HG03521 (cell line): Measurements from ENCODE around the gene GGNBP2.

ENCODE experiments used
- ATAC-seq: cut with Tn5 transposase; IDR thresholded peaks from one replicate; pipeline ENCODE4 v1.9.1; 2021; ENCODE audit warnings: mild to moderate bottlenecking, moderate library complexity; ENCODE audit not compliant: unreplicated experiment

Gene GGNBP2

DNA sequence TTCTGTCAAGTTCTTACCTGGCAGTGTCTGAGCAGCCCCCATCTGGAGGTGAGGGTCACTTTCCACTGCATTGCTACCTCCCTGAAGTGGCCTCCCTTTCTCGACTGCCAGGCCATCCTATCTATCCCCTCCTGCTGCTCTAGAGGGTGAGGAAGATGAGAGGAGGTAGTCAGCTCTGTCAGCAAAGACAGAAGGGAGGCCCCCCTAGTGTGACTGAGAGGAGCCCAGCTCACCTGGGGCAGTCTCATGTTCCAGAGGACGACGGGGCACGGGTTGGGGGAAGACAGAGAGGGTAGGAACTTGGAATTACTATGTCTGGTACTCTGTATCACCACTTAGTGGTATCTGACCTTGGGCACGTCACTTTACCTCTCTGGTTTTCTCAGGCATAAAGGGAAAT is 32.1 kb upstream of the GGNBP2 start:
- ATAC-seq = no peak

DNA sequence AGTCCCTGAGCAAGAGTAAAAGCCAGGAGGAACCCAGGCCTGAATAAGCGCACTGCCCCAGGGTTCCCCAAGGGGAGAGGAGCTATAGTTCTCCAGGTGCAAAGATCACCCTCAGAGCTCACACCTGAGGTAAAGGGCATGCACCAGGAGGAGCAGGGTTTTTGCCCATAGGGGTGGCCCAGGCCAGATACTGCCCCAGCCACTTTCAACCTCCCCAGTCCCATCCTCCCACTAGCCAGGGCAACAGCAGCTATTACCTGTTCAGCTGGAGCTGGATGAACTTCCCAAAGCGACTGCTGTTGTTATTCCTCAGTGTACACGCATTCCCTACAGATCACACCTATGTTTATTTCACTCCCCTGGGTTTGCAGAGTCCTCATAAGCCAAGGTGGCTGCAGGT is 29.9 kb upstream of the GGNBP2 start:
- no peak for ATAC-seq

DNA sequence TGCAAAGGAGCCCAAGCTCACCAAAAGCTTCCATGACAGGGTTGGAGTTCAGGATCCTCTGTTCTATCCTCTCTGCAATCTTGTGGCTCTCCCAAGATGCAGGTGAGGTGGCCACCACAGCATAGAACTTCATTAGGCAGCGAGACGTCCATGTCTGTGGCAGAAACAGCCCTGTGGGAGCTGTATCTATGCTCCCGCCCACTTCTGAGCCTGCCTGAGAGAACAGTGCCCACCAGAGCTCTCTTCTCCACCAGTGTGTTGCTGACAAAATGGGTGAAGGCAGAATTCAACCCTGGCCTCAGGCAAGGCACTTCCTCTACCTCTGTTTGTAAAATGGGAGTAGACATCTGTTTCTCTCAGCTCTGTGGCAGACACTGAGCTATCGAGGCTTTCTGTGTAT is 28.9 kb upstream of the GGNBP2 start:
- ATAC-seq = no peak

DNA sequence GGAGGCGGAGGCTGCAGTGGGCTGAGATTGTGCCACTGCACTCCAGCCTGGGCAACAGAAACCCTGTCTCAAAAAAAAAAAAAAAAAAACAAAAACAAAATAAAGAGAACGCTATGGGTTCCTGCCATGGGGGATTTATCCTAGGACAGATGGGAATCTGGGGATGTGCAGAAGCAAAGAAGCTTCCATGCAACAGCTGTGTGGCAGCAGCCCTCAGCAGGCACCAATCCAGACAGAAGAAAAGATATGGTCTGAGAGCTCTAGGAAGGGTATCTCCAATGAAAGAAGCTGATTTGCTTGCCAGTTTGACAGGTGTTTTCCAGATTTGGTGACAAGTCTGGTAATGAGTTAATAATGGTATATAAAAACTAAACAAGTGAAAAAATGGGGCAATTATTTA is 21.6 kb upstream of the GGNBP2 start:
- no peak for ATAC-seq

DNA sequence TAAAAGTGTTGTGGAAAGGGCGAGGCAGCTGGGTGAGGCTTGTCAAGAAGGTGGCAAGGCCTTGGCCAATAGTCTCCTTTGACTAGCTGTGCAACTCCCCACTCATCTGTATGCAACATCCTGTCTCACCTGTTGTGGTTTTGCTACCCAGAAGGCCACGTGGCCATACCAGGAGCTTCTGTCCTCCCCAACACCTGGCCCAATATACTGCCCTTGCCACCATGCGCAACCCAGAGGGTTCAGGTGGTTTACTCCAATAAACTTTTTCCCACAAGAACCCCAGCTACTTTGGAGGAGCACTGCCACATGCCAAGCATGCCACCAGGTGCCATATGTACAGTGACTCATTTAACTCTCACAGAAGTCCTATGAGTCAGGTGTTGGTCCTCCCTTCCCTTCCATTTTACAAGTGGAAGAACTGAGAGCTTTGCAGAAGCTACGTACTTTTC is 20.3 kb upstream of the GGNBP2 start:
- ATAC-seq = no peak

DNA sequence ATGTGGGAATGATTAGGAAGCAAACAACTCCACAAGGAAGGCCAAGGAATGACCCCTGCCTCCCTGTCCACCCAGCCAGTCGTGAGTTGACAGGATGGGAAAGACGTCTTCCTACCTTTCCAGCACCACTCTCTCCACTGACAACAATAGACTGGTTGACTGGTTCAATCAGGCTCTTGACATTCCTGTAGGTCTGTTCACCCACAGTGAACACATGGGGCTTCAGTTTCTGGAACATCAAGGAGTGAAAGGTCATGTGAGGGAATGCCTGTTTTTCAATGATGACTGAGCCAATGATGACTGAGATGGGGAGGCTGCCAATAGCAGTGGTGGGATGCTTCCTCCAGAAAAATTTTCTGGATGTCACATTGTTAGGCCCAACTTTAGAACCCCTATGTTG is 19.6 kb upstream of the GGNBP2 start:
- ATAC-seq = no peak

DNA sequence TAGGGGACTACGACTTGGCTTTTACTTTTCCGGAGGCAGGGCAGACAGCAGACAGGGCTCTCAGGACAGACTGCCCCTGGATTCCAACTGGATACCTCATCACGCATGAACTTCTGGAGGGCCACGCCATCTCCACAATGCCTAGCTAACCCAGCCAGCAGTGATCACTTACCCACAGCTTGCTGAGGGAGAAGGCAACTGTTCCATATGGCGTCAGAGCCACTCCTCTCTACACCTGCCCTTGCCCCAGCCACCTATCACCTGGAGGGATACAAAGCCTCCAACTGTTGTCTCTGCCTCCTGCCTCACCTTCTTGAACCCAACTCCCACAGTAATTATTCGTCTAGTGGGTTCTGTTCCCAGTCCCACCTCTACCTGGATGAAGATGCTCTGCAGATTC is 18.8 kb upstream of the GGNBP2 start:
- no peak for ATAC-seq

DNA sequence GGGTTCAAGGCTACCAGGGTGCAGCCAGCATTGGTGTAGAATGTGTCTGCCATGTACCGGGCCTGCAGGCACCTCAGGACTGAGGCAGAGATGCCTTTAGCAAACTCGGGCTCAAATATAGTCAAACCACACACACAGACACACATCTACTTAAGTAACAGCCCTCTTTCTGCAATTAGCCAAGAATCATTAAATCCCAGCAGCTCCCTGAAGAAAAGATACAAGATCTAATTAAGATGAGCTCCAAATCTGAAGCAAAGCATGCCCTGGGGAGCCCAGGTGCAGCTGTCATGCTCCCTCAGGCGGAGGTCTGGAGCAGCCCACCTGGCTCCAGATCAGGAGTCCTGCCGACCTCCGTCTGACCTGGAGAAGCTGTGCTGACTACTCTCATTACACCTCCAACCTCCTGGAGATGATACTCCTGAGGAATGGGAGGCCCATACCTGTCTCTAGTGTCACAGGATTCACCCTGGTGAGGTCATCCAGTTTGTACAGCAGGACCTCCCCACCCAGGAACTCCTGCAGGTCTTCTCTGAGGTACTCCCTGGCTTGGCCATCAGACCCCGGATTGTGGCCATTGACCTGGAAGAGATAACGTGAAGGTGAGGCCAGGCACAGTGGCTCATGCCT is 17.0 kb upstream of the GGNBP2 start:
- ATAC-seq = no peak

DNA sequence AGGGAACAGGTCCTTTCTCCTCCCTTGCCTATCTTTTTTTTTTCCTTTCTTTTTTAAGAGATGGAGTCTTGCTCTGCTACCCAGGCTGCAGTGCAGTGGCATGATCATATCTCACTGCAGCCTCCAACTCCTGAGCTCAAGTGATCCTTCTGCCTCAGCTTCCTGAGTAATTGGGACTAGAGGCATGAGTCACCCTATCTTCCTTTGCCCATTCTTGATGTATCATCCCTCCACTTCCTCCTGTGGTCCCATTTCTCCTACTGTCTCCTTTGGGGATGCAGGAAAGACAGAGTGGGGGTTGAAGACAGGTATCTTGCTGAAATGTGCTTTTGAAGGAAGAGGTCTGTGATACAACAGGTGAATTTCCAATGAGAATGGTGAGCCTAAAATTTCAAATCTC is 15.6 kb upstream of the GGNBP2 start:
- ATAC-seq = no peak

DNA sequence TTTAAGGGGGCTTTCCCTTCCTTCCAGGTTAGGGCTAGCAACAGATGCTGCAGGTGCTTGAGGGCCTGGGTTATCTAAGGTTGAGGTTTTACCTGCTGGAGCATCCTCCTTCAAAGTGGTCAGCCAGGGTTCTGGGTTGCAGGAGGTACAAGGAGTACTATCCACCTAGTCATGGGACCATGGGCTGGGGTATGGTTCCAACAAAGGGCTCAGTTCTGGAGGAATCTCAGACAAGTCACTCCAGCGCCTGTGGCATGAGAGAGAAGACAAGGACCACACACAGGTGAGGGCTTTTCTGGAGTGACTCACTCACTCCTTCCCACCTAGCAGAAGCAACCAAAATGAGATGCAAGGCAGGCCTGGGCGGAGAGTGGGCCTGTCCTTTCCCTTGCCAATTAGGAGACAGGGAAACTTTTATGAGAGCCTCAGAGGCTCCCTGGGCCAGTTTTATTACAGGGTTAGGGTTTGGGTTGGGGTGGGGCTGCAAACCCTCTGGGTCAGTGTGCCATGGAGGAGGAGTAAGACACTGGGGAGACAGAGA is 12.2 kb upstream of the GGNBP2 start:
- ATAC-seq = no peak

DNA sequence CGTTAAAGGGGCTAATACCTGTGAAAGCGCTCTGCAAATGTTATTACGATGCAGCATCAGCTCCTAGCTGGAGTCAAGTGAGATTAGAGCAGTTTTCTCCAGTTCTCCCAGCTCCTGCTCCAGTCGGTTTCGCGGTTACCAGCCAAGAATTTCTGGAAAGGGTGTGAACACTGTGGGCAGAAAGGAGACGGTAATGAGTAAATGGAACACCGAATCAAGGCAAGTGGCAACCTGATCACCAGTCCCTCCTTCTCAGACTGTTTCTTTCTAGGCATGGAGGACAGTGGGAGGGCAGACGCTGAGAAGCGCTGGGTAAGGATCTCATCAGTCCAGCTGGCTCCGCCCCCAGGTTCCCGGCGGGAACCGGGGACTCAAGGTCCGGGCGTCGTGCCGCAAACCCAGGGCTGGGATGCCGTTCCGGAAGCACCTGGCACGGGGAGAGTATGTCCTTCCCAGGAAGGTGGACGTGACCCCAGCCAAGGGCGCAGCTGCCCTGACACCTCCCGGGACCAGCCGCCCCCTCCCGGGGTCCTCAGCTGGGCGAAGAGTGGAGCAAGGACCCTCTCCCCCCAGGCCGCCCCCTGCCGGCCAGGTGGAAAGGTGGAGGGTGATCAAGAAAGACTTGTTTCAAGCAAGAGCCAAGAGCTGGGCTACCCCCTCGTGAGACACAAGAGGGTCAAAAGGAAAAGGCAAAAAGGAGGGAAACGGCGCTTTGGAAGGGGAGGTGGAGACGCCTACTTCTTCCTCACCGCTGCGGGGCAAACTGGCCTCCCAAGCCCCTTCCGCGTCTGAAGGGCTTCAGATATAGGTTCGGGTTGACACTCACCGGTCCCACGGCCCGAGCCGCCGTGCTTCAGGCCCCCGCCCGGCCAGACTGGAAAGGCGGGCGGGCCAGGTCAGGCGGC is 10.5 kb upstream of the GGNBP2 start:
- ATAC-seq = peak; percentile 13

DNA sequence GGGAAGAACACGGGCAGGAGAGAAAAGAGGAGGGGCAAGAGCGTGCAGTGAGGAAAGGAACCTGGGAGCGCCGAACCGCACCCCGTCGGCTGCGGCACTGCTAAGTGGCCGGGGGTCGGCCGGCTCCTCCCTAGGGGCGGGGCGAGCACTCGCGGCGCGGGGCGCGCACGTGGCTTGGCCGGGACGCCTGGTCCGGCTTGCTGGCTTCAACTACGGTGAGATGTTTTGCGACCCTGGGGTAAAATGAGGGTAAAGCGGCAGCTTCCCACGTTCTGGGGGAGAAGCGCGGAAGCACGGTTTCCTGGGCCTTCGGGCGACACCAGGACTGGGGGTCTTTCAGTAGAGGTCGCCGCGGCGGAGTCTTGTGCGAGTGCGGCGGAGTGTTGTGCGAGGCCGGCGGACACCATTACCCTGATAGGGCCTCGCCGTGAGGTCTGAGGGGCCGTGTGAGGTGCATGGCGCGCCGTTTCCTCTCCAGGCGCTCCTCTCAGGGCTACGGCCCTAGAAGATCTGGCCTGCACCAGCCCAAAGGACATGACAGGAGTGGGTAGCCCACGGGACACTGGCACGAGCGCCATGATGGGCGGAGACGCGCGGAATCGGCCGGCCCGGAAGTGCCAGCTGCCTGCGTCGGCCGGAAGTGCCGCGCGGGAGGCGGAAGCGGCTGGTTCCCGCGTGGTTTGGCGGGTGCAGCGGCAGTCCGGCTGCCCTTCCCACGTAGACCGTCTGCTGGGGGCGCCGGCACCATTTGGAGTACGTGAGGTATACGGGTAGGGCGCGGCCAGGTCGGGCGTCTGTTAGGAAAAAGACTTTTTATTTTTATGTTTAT is 9.7 kb upstream of the GGNBP2 start, which contains the start of the genes MYO19 and PIGW:
TSS of gene MYO19 (minus strand) at position 29 of the 829 bp plus-strand sequence. CDS start 2,330 bp downstream, outside the sequence.
TSS of gene PIGW (plus strand) at position 148 of the 829 bp plus-strand sequence. CDS start 2,115 bp downstream, outside the sequence.
- ATAC-seq = peak; percentile 79

DNA sequence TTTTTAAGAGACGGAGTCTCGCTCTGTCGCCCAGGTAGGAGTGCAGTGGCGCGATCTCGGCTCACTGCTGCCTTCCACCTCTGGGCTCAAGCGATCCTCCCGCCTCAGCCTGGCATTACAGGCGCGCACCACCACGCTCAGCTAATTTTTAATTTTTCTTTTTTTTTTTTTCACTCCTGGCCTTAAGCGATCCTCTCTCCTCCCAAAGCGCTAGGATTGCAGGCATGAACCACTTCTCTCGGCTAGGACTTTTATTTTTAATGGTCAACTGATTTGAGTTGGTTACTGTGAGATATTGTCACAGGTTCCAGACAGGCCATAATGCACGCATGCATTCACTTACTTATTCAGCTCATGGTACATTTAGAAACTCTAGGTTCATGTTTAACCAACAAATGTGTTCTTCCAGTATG is 9.0 kb upstream of the GGNBP2 start:
- peak; percentile 6 for ATAC-seq

DNA sequence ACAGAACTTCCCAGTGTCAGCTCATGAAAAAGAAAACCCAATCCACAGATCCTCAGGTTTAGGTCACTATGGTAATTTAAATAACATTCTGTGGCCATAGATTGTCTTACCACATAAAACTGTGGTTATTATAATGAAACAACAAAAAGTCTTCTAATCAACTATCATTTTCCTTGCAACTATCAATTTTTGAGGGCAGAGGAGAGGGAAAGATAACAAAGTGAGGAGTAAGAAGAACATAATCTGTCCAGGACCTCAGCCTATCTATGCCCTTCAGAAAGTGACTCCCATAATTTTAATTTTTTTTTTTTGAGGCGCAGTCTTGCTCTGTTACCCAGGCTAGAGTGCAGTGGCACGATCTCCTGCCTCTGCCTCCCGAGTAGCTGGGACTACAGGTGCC is 4.0 kb upstream of the GGNBP2 start:
- no peak for ATAC-seq

DNA sequence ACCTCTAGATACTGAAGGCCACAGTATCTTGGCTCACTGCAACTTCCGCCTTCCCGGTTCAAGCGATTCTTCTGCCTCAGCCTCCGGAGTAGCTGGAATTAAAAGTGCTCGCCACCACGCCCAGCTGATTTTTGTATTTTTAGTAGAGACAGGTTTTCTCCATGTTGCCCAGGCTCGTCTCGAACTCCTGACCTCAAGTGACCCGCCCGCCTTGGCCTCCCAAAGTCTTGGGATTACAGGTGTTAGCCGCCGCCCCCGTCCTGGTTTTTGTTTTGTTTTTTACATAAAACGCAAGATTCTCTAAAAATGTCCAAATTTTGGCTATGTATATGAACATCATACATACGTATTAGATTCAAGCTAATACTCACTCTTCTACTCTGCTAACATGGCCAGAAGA is 2.0 kb upstream of the GGNBP2 start:
- ATAC-seq = no peak

DNA sequence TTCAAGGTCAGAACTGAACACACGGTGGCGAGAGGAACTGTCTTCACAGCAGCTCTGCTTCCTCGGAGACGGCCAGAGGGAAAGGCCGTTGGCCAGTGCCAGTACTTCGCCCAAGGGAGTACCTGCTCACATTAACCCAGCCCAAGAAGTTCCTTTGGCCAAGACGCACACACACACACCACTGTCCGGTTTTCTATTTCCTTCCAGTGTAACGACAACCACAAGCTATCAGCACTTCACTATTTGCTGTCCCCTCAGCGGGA is 744 bp upstream of the GGNBP2 start:
- ATAC-seq = no peak

DNA sequence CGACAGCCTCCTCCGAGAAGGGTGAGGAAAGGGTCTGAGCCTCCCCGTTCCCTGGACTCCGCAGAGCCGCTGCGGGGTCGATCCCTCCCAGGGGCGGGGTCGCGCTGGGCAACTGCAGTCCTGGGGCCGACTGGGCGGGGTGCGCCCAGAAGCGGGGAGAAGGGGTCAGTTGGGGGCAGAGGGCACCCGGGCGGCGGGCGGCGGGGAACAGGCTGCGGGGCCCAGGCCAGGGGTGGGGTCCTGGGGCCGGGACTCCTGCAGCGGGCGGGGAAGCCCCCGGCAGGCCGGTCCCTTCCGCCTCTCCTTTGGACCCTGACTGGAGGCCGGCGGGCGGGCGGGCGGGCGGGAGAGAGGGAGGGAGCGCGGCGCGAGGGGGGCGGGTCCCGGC is 352 bp downstream of the GGNBP2 start:
- peak; percentile 35 for ATAC-seq

DNA sequence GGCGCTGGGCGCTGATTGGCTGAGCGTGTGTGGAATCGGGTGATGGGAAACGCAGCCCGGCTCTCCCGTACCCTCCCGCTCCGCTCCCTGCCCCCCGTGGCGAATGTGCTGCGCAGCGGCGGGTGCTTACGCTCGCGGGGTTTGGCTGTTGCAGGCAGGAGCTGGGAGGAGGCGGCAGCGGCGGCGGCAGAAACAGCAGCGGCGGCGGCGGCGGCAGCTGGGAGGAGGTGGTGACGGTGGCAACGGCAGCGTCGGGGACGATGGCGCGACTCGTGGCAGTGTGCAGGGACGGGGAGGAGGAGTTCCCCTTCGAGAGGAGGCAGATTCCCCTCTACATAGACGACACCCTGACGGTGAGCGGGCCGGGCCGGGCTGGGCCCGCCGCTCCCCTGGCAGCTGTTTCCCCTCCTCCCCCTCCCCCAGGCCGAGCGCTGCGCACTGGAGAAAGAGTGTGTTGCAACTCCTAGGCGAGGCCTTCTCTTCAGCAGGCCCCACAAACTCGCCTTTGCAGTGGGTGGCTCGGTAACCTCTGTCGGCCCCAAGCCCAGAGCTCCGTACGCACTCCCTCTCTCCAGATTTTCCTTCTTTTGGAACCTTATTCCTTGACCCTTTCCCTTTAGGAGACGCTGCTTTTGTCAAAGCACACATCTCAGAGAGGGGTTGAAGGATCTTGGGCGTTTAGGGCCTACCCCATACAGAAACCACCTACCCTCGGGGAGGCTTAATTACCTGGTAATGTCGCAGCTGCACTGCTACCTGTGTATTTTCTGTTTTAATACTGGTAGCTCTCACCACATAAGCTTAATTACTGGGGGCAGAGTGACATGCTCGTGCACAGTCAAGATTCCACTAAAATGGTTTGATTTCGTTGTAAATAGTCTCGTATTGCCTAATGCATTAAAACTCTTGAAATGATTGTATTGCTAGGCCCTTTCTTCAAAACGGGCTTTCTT is 1.0 kb downstream of the GGNBP2 start:
- ATAC-seq = peak; percentile 73

DNA sequence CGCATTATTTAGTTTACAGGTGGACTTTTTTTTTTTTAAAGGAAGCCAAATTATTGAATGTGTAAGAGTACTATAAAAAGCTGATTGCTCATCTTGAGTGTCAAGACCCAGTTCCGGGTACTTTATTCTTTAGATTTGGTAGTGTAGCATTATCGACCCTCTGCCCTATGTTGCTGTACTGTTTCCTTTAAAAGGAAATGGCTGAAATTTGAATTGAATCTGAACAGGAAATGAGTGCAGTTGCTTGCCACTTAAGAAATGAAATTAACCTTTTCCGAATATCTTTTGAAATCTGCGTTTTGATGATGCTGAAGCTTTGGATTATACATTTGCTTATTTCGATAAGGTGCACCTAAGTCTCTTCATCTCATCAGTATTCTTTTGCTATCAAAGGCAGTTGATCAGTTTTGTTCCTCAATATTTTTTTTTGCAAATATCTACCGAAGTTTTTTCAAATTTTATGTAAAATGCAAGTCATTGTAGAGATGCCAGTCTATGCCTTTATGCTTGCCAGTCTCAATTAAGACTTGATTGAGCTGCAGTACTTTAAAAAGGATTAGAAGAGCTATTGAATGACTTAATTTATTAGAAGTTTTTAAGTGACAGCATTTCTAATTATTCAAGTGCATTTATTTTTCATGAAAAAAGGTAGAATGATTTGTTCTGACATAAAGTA is 1.8 kb downstream of the GGNBP2 start:
- no peak for ATAC-seq

DNA sequence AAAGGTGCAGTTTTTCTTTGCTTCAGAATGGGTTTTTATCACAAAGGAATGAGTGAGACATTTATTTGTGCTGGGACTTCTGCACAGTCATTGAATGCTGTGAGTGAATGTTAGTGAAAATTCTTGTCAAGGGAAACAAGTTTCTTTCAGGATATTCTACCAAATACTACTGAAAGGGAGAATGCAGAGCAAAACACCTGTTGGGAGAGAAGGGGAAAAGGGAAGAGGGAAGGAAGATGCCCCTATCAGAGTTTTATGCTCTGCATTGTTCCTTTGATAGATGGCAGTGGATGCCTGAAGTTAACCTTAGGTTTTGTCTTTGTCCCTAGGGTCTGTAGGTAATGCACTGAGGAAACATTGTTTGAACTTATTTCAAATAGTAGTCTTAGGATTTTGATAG is 3.1 kb downstream of the GGNBP2 start:
- ATAC-seq = no peak
